K562 (cell line): ENCODE results near the gene CDCA4. TPM values are rescaled to one million over a fixed set of nuclear protein-coding genes. Genes with fewer than 3 reads are reported as not detected.

Experiments used
- ATAC-seq: fragments of 200-7000 bp; cut with Tn5 transposase; 3 replicates; pipeline ENCODE4 v1.9.1; 2020; ENCODE audit warnings: moderate library complexity
- BruUV-seq: library from RNA; stranded (reverse); fragments of 400-500 nt; replicated peaks from 2 replicates; lab custom pipeline; 2021; lab: Mats Ljungman, UMichigan
- CTCF ChIA-PET: fragments of 300-600 bp; formaldehyde crosslinking; extraction: SDS; loops from one replicate; lab custom pipeline; 2021; ENCODE audit warnings: low intra/inter-chr PET ratio; lab: Yijun Ruan, JAX
- POLR2A ChIA-PET: fragments of 300-600, 350-650 bp; sonication (Branson Sonifier 250); formaldehyde crosslinking; extraction: SDS; loops from one replicate; lab custom pipeline; 2021; ENCODE audit warnings: antibody characterized with exemption, inconsistent platforms; lab: Yijun Ruan, JAX
- DNase-seq, 4 experiments: peaks; one replicate each; pipeline versions ENCODE4 v3.0.0 to v3.0.0-alpha.2; 2011 to 2018; ENCODE audit warnings: low spot score in 3 of 4, mixed read lengths in 3 of 4; ENCODE audit errors: extremely low read depth in 1 of 4
- FAIRE-seq: peaks from 2 replicates; lab custom pipeline; 2011; peaks lifted over from hg19 to GRCh38; lab: Jason Lieb, UNC
- H2AFZ ChIP-seq: 2 replicates; pipeline ENCODE4 v1.6.0; 2011; ENCODE audit warnings: low read depth, low read length, control low read depth, inconsistent platforms
- H3K27ac ChIP-seq: fragments of 200-600 bp; 3 replicates; pipeline ENCODE4 v1.8.0; 2011; ENCODE audit warnings: low read depth, mild to moderate bottlenecking, control low read depth, inconsistent platforms, low read length, moderate library complexity, mixed read lengths; ENCODE audit errors: extremely low read depth
- H3K27me3 ChIP-seq, 2 experiments: fragments of 300-600 bp in 1 of 2; 2 replicates in 1 of 2; 3 replicates in 1 of 2; pipeline versions ENCODE4 v1.6.0 to v1.8.0; 2011; ENCODE audit warnings: inconsistent platforms in 2 of 2, low read length in 2 of 2, mild to moderate bottlenecking in 1 of 2, mixed read lengths in 1 of 2, moderate library complexity in 1 of 2; ENCODE audit not compliant: control insufficient read depth in 2 of 2, insufficient read depth in 2 of 2
- H3K36me3 ChIP-seq: fragments of 300-600 bp; 3 replicates; pipeline ENCODE4 v1.8.0; 2011; ENCODE audit warnings: mild to moderate bottlenecking, low read length, inconsistent platforms; ENCODE audit not compliant: control insufficient read depth, insufficient read depth
- H3K4me1 ChIP-seq, 2 experiments: fragments of 200-600 bp in 1 of 2; replicated peaks in 1 of 2; 2 replicates in 1 of 2; 3 replicates in 1 of 2; pipeline versions ENCODE4 v1.5.1 to v1.8.0; 2011; ENCODE audit warnings: inconsistent platforms in 2 of 2, low read length in 2 of 2, mild to moderate bottlenecking in 1 of 2, mixed read lengths in 1 of 2, moderate library complexity in 1 of 2; ENCODE audit not compliant: control insufficient read depth in 2 of 2, insufficient read depth in 2 of 2
- H3K4me2 ChIP-seq: 2 replicates; pipeline ENCODE4 v1.6.1; 2011; ENCODE audit warnings: low read length, control low read depth, inconsistent platforms, mixed read lengths; ENCODE audit not compliant: insufficient read depth
- H3K4me3 ChIP-seq: fragments of 200-600 bp; sonication (generic), shearing (Covaris generic); 2 replicates; pipeline ENCODE4 v1.5.1; 2016; ENCODE audit warnings: control low read depth, inconsistent platforms
- H3K79me2 ChIP-seq: fragments of 200-600 bp; 3 replicates; pipeline ENCODE4 v1.8.0; 2011; ENCODE audit warnings: low read length, inconsistent platforms; ENCODE audit not compliant: control insufficient read depth, insufficient read depth
- H3K9ac ChIP-seq, 2 experiments: 2 replicates each; pipeline versions ENCODE4 v1.6.0 to v1.6.1; 2011; ENCODE audit warnings: low read depth in 2 of 2, low read length in 2 of 2, control low read depth in 1 of 2, inconsistent platforms in 1 of 2, mild to moderate bottlenecking in 1 of 2, mixed read lengths in 1 of 2; ENCODE audit not compliant: insufficient read depth in 1 of 2
- H3K9me1 ChIP-seq: one replicate; pipeline ENCODE4 v1.6.0; 2011; ENCODE audit warnings: inconsistent platforms, mild to moderate bottlenecking, low read length, moderate library complexity; ENCODE audit not compliant: control insufficient read depth, insufficient read depth
- H3K9me3 ChIP-seq: replicated peaks from 2 replicates; pipeline ENCODE4 v1.5.1; 2011; ENCODE audit warnings: low read depth, low read length, inconsistent platforms; ENCODE audit not compliant: control insufficient read depth, insufficient read depth
- H4K20me1 ChIP-seq: replicated peaks from 2 replicates; pipeline ENCODE4 v1.6.1; 2011; ENCODE audit warnings: low read length, inconsistent platforms, mixed read lengths; ENCODE audit not compliant: control insufficient read depth, insufficient read depth
- BRF2 ChIP-seq: IDR thresholded peaks from 3 replicates; pipeline ENCODE4 v1.6.1; 2011; ENCODE audit warnings: borderline replicate concordance, mild to moderate bottlenecking; ENCODE audit not compliant: insufficient read length, insufficient read depth
- FOXA3 ChIP-seq, 2 experiments: fragments of 450-650 bp in 1 of 2; sonication (generic) in 1 of 2; formaldehyde crosslinking; IDR thresholded peaks in 1 of 2; conservative IDR thresholded peaks in 1 of 2; 2 replicates each; pipeline versions ENCODE4 v1.4.0 to v1.8.0; 2020 to 2022; ENCODE audit warnings: mild to moderate bottlenecking in 2 of 2, missing genetic modification reagents in 1 of 2
- HSF4 ChIP-seq: fragments of 250-450 bp; sonication (Bioruptor Pico); IDR thresholded peaks from 2 replicates; pipeline ENCODE4 v2.1.2; 2022; ENCODE audit warnings: mild to moderate bottlenecking, moderate library complexity, borderline replicate concordance
- RBM15 ChIP-seq: fragments of 200-400 bp; formaldehyde crosslinking; IDR thresholded peaks from 2 replicates; pipeline ENCODE4 v1.6.1; 2018; ENCODE audit warnings: mild to moderate bottlenecking, low read length, moderate library complexity; ENCODE audit not compliant: insufficient read depth
- TFAM ChIP-seq: fragments of 250-450 bp; sonication (Bioruptor Pico); conservative IDR thresholded peaks from 2 replicates; pipeline ENCODE4 v1.5.0; 2021; ENCODE audit warnings: mild to moderate bottlenecking, moderate library complexity
- ZBTB34 ChIP-seq: fragments of 250-450 bp; sonication (Bioruptor Pico); IDR thresholded peaks from 2 replicates; pipeline ENCODE4 v1.8.0; 2021; ENCODE audit warnings: mild to moderate bottlenecking, moderate library complexity
- WGBS: fragments of 100-300 bp; shearing (Covaris generic); methylation state at CpG from one replicate; pipeline ENCODE4 v1.1.6; 2016; ENCODE audit warnings: low coverage, mixed read lengths; ENCODE audit not compliant: insufficient coverage; ENCODE audit errors: missing lambda C conversion rate; 5-methylcytosine and 5-hydroxymethylcytosine counted together
- in situ Hi-C: fragments of 300-500 bp; cut with MboI; formaldehyde crosslinking; loops from 4 replicates; pipeline ENCODE4 v1.15.0; 2018; ENCODE audit warnings: inconsistent platforms, mixed read lengths
- intact Hi-C: fragments of 100-400 bp; cut with micrococcal nuclease; formaldehyde crosslinking; loops from 2 replicates; pipeline ENCODE4 v1.14.2; 2022
- polyA plus RNA-seq, 8 experiments: library from polyadenylated mRNA; depleted of rRNA in 4 of 8; stranded (reverse) in 5 of 8; unstranded in 3 of 8; fragments of >200 nt; fragmentation: Nextera tagmentation in 2 of 8; fragmentation: Illumina TruSeq in 1 of 8; extraction: Ambion mirVana in 2 of 8; extraction: Trizol in 1 of 8; gene quantifications; 2 replicates each; pipeline versions ENCODE4 v1.2.1 to v1.2.3, GENCODE V29; 2011 to 2014; ENCODE audit warnings: inconsistent platforms in 1 of 8, missing spikeins in 1 of 8
- total RNA-seq, 7 experiments: library from RNA; depleted of rRNA in 6 of 7; stranded (reverse); fragments of >200 nt in 6 of 7; fragmentation: Illumina TruSeq in 2 of 7; extraction: Trizol in 2 of 7; gene quantifications; 2 replicates each; pipeline versions ENCODE4 v1.2.1 to v1.2.3, GENCODE V29; 2011 to 2021; ENCODE audit warnings: low replicate concordance in 1 of 7

The CDCA4 gene
- total and polyA plus RNA-seq, 9 of the 15 experiments (the other 6 are each of a cell fraction or from before 2014, with no cell fraction given): 6.6 to 44.2 (median 23.0) TPM

DNA sequence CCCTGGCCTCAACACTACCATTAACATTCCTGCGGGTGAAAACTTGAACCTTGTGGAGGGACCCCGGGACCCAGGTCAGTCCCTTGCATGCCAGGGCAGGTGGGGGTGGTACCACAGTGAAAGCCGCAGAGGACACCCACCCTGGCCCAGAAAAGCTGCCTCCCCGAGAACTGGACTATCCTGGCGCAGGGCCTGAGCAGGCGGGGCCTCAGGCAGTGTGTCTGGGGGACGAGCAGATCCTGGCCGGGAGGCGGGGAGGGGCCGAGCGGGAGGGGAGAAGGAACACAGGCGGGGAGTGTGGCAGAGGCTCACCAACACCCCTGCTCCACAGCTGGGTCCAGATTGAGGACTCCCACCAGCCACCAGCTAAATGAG lies 52.7 kb downstream of the CDCA4 start:
- ChIA-PET POLR2A (interaction anchor here (0.6 kb wide), 1 partner anchor 358 kb away, joined by 3 read pairs; no protein-coding TSS in a partner anchor), CTCF (no interaction called here)
- Histone ChIP-seq H3K36me3 (no peaks in the 10 kb centered on the region), H3K9me1 (no peaks in the 10 kb centered on the region), H3K27ac (no peak overlapping the region), H3K27me3 (peaks cover 5 to 32% of the 10 kb centered on the region in 2 experiments; a peak in 2 of 5 replicates), H4K20me1 (peaks cover 6% of the 10 kb centered on the region; the same call in 1 of the 2 replicates), H3K4me1 (peaks cover 0 to 52% of the 10 kb centered on the region in 2 experiments; a peak in 3 of 5 replicates), H3K4me3 (no peak overlapping the region), H3K4me2 (no peak overlapping the region), H3K9me3 (no peaks in the 10 kb centered on the region), H2AFZ (no peak overlapping the region), H3K9ac (no peak overlapping the region)
- FAIRE-seq: no peak
- BruUV-seq: no TSS peak
- WGBS: 4% methylated on average over 7 of the region's 12 CpGs
- in situ Hi-C loops: no loop called here
- peak; percentile 41 for ATAC-seq
- TF ChIP-seq TFAM (CRISPR knock-in tag) (no peak), ZBTB34 (CRISPR knock-in tag) (no peak), FOXA3 (CRISPR knock-in tag; conservative IDR thresholded peaks at IDR 0.05 in 1 of 2, IDR thresholded peaks at IDR 0.05 in 1 of 2) (no peak), BRF2 (no peak), RBM15 (no peak), HSF4 (CRISPR knock-in tag) (no peak)
- TF ChIP-seq, all 486 proteins: peak for 0
- DNase-seq: peak in 2 of 4 experiments; percentile 48
- H3K79me2 ChIP-seq: no peaks in the 10 kb centered on the region
- intact Hi-C loops: no loop called here
